Sigmoid colon (tissue), 7 donors: Measurements from ENCODE around the gene LMAN2. TPM values are rescaled to one million over a fixed set of nuclear protein-coding genes. Genes with fewer than 3 reads are reported as not detected.

Source experiments
- DNase-seq: peaks from one replicate; pipeline ENCODE4 v3.0.0-alpha.2; 2019
- H3K27ac ChIP-seq, 4 donors: fragments of 200-600 bp; sonication (generic); one replicate each; pipeline ENCODE4 v1.5.1; 2016 to 2019; ENCODE audit warnings: mild to moderate bottlenecking in 1 of 4
- H3K27me3 ChIP-seq, 3 donors: fragments of 200-600 bp; sonication (generic); one replicate each; pipeline ENCODE4 v1.5.1; 2019; ENCODE audit warnings: mild to moderate bottlenecking in 1 of 3
- H3K36me3 ChIP-seq, 4 donors: fragments of 200-600 bp; sonication (generic); one replicate each; pipeline ENCODE4 v1.5.1; 2016 to 2019
- H3K4me1 ChIP-seq, 4 donors: fragments of 200-600 bp; sonication (generic); one replicate each; pipeline ENCODE4 v1.5.1; 2017 to 2019
- H3K4me3 ChIP-seq, 4 donors: fragments of 200-600 bp; sonication (generic); one replicate each; pipeline ENCODE4 v1.5.1; 2017 to 2019; ENCODE audit warnings: mild to moderate bottlenecking in 2 of 4, moderate library complexity in 1 of 4
- H3K9me3 ChIP-seq, 4 donors: fragments of 200-600 bp in 3 of 4; sonication (generic) in 3 of 4; one replicate each; pipeline versions ENCODE4 v1.5.1 to v1.6.1; 2013 to 2019
- CTCF ChIP-seq, 4 experiments: fragments of 450-650 bp in 3 of 4; fragments of 200-600 bp in 1 of 4; IDR thresholded peaks; one replicate each; pipeline ENCODE4 v1.5.1; 2016 to 2019; ENCODE audit warnings: antibody characterized with exemption in 4 of 4, mild to moderate bottlenecking in 3 of 4, moderate library complexity in 2 of 4
- EP300 ChIP-seq, 4 donors: sonication (generic); formaldehyde crosslinking; IDR thresholded peaks; one replicate each; pipeline ENCODE4 v1.6.1; 2017; ENCODE audit warnings: antibody characterized with exemption in 4 of 4
- POLR2A ChIP-seq, 2 donors: fragments of 450-650 bp; IDR thresholded peaks; one replicate each; pipeline ENCODE4 v1.6.1; 2016; ENCODE audit warnings: antibody characterized with exemption in 2 of 2, mild to moderate bottlenecking in 2 of 2, moderate library complexity in 2 of 2
- POLR2AphosphoS5 ChIP-seq, 4 donors: sonication (generic); formaldehyde crosslinking; IDR thresholded peaks; one replicate each; pipeline ENCODE4 v1.6.1; 2017; ENCODE audit warnings: antibody characterized with exemption in 4 of 4
- WGBS, 2 donors: extraction: QIAGEN DNeasy Blood & Tissue Kit; methylation state at CpG; one replicate each; pipeline ENCODE4 v1.1.7; 2013; 5-methylcytosine and 5-hydroxymethylcytosine counted together
- intact Hi-C: fragments of 100-400 bp; cut with DNase I; formaldehyde crosslinking; loops from one replicate; pipeline ENCODE4 v1.15.1; 2023
- polyA plus RNA-seq, 3 donors: library from polyadenylated mRNA; stranded (reverse); fragments of 200-250 nt; gene quantifications; one replicate each; pipeline ENCODE4 v1.2.3, GENCODE V29; 2013
- total RNA-seq, 4 donors: library from RNA; depleted of rRNA; stranded (reverse); fragments of >200 nt; gene quantifications; one replicate each; pipeline ENCODE4 v1.1.0, GENCODE V29; 2016
- donor health status: healthy with polysubstance abuse.
- donor health status: Bipolar disorder and iron deficiency.
- donor health status: healthy.

Gene LMAN2
- total and polyA plus RNA-seq, 7 donors = 62.5 to 244 (median 108) TPM

- peak overlapping the region in 3 of 4 donors; percentile 48 to 52 (median 52) for H3K4me3 ChIP-seq
- WGBS, 2 donors = 7 to 11% methylated on average over 20 of the region's 20 CpGs
- peak overlapping the region in 1 of 4 donors; percentile 60 for H3K27ac ChIP-seq
These were observed 40.6 kb downstream of the LMAN2 start for GRCh38 chr5:177310757-177311391.

GRCh38 chr5:177310332-177310731 is 41.1 kb downstream of the LMAN2 start:
- DNase-seq = no peak
- Histone ChIP-seq H3K4me3 (no peak overlapping the region), H3K36me3 (peaks cover 0 to 23% (median 14%) of the 10 kb centered on the region in 4 donors), H3K4me1 (peaks cover 0 to 38% (median 26%) of the 10 kb centered on the region in 4 donors), H3K27me3 (no peaks in the 10 kb centered on the region), H3K27ac (no peak overlapping the region), H3K9me3 (no peaks in the 10 kb centered on the region)
- TF ChIP-seq POLR2A (IDR thresholded peaks at IDR 0.05) (no peak), CTCF (IDR thresholded peaks at IDR 0.05) (no peak), POLR2AphosphoS5 (IDR thresholded peaks at IDR 0.05) (no peak), EP300 (IDR thresholded peaks at IDR 0.05) (no peak)
- intact Hi-C loops = loop anchor here (5.0 to 10.0 kb wide), 3 partner anchors 57 to 204 kb away; partner anchors contain the start of gene DDX41
- 91 to 93% methylated on average over 13 of the region's 13 CpGs for WGBS, 2 donors

More at GRCh38 chr5:177310757-177311391, 40.6 kb downstream of the LMAN2 start:
- Histone ChIP-seq H3K36me3 (peaks cover 0 to 18% (median 12%) of the 10 kb centered on the region in 4 donors), H3K27me3 (no peaks in the 10 kb centered on the region), H3K9me3 (no peaks in the 10 kb centered on the region), H3K4me1 (peaks cover 0 to 33% (median 25%) of the 10 kb centered on the region in 4 donors)
- intact Hi-C loops = loop anchor here (5.0 to 10.0 kb wide), 3 partner anchors 56 to 204 kb away; partner anchors contain the start of gene DDX41
- peak; percentile 62 for DNase-seq
- TF ChIP-seq EP300 (IDR thresholded peaks at IDR 0.05) (no peak), CTCF (IDR thresholded peaks at IDR 0.05) (no peak), POLR2A (IDR thresholded peaks at IDR 0.05) (no peak), POLR2AphosphoS5 (IDR thresholded peaks at IDR 0.05) (no peak)

GRCh38 chr5:177309351-177310191 is 41.9 kb downstream of the LMAN2 start:
- H3K27ac ChIP-seq = no peak overlapping the region
- WGBS, 2 donors = 60 to 71% methylated on average over 10 of the region's 10 CpGs
- TF ChIP-seq POLR2AphosphoS5 (IDR thresholded peaks at IDR 0.05) (no peak), CTCF (IDR thresholded peaks at IDR 0.05) (peak; percentile 40 to 79 (median 59)), POLR2A (IDR thresholded peaks at IDR 0.05) (no peak), EP300 (IDR thresholded peaks at IDR 0.05) (no peak)
- no peak overlapping the region for H3K4me3 ChIP-seq
- H3K4me1 ChIP-seq = peaks cover 0 to 46% (median 34%) of the 10 kb centered on the region in 4 donors
- peaks cover 0 to 27% (median 14%) of the 10 kb centered on the region in 4 donors for H3K36me3 ChIP-seq
- no peaks in the 10 kb centered on the region for H3K27me3 ChIP-seq
- H3K9me3 ChIP-seq = no peaks in the 10 kb centered on the region
- intact Hi-C loops = loop anchor here (5.0 to 10.0 kb wide), 3 partner anchors 58 to 205 kb away; partner anchors contain the start of gene DDX41
- DNase-seq = peak; percentile 83

GRCh38 chr5:177308740-177309139 is 42.7 kb downstream of the LMAN2 start:
- H3K4me1 ChIP-seq = peaks cover 0 to 53% (median 40%) of the 10 kb centered on the region in 4 donors
- peaks cover 0 to 27% (median 14%) of the 10 kb centered on the region in 4 donors for H3K36me3 ChIP-seq
- no peak overlapping the region for H3K27ac ChIP-seq
- no peaks in the 10 kb centered on the region for H3K27me3 ChIP-seq
- intact Hi-C loops = no loop called here
- no peaks in the 10 kb centered on the region for H3K9me3 ChIP-seq
- H3K4me3 ChIP-seq = no peak overlapping the region
- TF ChIP-seq POLR2AphosphoS5 (IDR thresholded peaks at IDR 0.05) = no peak
- TF ChIP-seq POLR2A (IDR thresholded peaks at IDR 0.05) = no peak
- TF ChIP-seq CTCF (IDR thresholded peaks at IDR 0.05) = no peak
- TF ChIP-seq EP300 (IDR thresholded peaks at IDR 0.05) = no peak
- no peak for DNase-seq
- WGBS, 2 donors = 91 to 94% methylated on average over 11 of the region's 11 CpGs
